PFSK-1 (cell line): Measurements from ENCODE around the gene ADH1A.

Experiments
- FOXP2 ChIP-seq: optimal IDR thresholded peaks from 2 replicates; pipeline ENCODE3; 2011; ENCODE audit warnings: borderline replicate concordance, control low read depth, inconsistent platforms; ENCODE audit not compliant: insufficient read depth; ENCODE audit errors: extremely low read length, extremely low read depth
- POLR2AphosphoS5 ChIP-seq: IDR thresholded peaks from 2 replicates; pipeline ENCODE4 v1.6.1; 2012; ENCODE audit warnings: low read depth, mild to moderate bottlenecking, control low read depth, low read length, moderate library complexity
- REST ChIP-seq, 2 experiments: IDR thresholded peaks; 2 replicates each; pipeline versions ENCODE4 v1.6.1 to v1.8.0; 2011 to 2012; ENCODE audit warnings: low read depth in 2 of 2, low read length in 2 of 2, control low read depth in 1 of 2, inconsistent platforms in 1 of 2, mild to moderate bottlenecking in 1 of 2, moderate library complexity in 1 of 2; ENCODE audit not compliant: insufficient read depth in 1 of 2
- SIN3A ChIP-seq: IDR thresholded peaks from 2 replicates; pipeline ENCODE4 v1.6.1; 2012; ENCODE audit warnings: mild to moderate bottlenecking, low read length, moderate library complexity, borderline replicate concordance; ENCODE audit not compliant: insufficient read depth
- TAF1 ChIP-seq: IDR thresholded peaks from 2 replicates; pipeline ENCODE4 v1.6.1; 2012; ENCODE audit warnings: low read length, control low read depth, borderline replicate concordance; ENCODE audit not compliant: insufficient read depth

Gene ADH1A

DNA sequence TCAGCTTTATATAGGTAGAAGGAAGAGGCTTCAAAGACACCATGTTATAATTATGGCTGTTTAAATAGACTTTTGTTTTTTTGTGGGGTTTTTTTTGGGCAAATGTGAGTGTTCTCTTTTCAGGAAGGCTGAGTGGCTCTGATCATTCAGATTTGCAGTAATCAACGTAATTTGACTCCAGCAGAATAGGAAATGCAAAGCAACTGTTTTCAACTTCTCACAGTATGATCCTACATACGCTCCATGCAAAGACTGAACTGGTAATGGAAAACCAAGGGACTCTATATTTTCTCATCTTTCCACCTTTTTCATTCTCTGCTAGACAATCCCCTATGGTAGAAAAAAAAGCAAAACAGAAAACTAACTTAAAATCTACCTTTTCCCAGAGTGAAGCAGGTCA, 19.6 kb upstream of the ADH1A start:
- TF ChIP-seq POLR2AphosphoS5 (no peak), REST (IDR thresholded peaks at IDR 0.05; ENCODE audit: insufficient read depth in 1 of 2, low read depth in 2 of 2, low read length in 2 of 2) (no peak), TAF1 (no peak), FOXP2 (no peak), SIN3A (no peak)

- TF ChIP-seq FOXP2: no peak
- no peak for TF ChIP-seq REST (IDR thresholded peaks at IDR 0.05; ENCODE audit: insufficient read depth in 1 of 2, low read depth in 2 of 2, low read length in 2 of 2)
- TF ChIP-seq TAF1: no peak
- no peak for TF ChIP-seq SIN3A
- TF ChIP-seq POLR2AphosphoS5: no peak
Measured at GRCh38 chr4:99305638-99306400, 15.0 kb upstream of the ADH1A start.

GRCh38 chr4:99301376-99302164, 10.8 kb upstream of the ADH1A start:
- TF ChIP-seq SIN3A (no peak), POLR2AphosphoS5 (no peak), REST (IDR thresholded peaks at IDR 0.05; ENCODE audit: insufficient read depth in 1 of 2, low read depth in 2 of 2, low read length in 2 of 2) (no peak), TAF1 (no peak), FOXP2 (no peak)

- TF ChIP-seq REST (IDR thresholded peaks at IDR 0.05; ENCODE audit: insufficient read depth in 1 of 2, low read depth in 2 of 2, low read length in 2 of 2) (no peak), SIN3A (no peak)
Measured at GRCh38 chr4:99300934-99301333, 10.1 kb upstream of the ADH1A start.
